Loucy (cell line): ENCODE data around the gene ADPRM.

Experiments
- H2AFZ ChIP-seq: fragments of 200-600 bp; sonication (generic); 2 replicates; pipeline ENCODE4 v1.6.0; 2016; ENCODE audit warnings: antibody characterized with exemption, mild to moderate bottlenecking, low read length, moderate library complexity
- H3F3A ChIP-seq: fragments of 200-600 bp; 2 replicates; pipeline ENCODE4 v1.6.0; 2016; ENCODE audit warnings: antibody characterized with exemption, low read depth, mild to moderate bottlenecking
- H3K27me3 ChIP-seq: fragments of 200-600 bp; sonication (generic); 2 replicates; pipeline ENCODE4 v1.6.1; 2014; ENCODE audit warnings: low read length, mild to moderate bottlenecking; ENCODE audit not compliant: insufficient read depth, poor library complexity, severe bottlenecking
- H3K36me3 ChIP-seq: fragments of 200-600 bp; sonication (generic); 2 replicates; pipeline ENCODE4 v1.6.1; 2016; ENCODE audit warnings: low read length; ENCODE audit not compliant: insufficient read depth
- H3K4me1 ChIP-seq: fragments of 200-600 bp; sonication (generic); 2 replicates; pipeline ENCODE4 v1.5.1; 2014; ENCODE audit warnings: low read length, mild to moderate bottlenecking; ENCODE audit not compliant: insufficient read depth, poor library complexity, severe bottlenecking
- H3K4me2 ChIP-seq: fragments of 200-600 bp; sonication (generic); 2 replicates; pipeline ENCODE4 v1.6.0; 2014; ENCODE audit warnings: antibody characterized with exemption, low read length, low read depth, mild to moderate bottlenecking; ENCODE audit not compliant: poor library complexity, severe bottlenecking
- H3K4me3 ChIP-seq: fragments of 200-600 bp; sonication (generic); 2 replicates; pipeline ENCODE4 v1.5.1; 2014; ENCODE audit warnings: low read length, mild to moderate bottlenecking, mixed read lengths; ENCODE audit not compliant: poor library complexity, severe bottlenecking
- H3K79me2 ChIP-seq: fragments of 200-600 bp; sonication (generic); 2 replicates; pipeline ENCODE4 v1.6.1; 2014; ENCODE audit warnings: low read length; ENCODE audit not compliant: insufficient read depth
- H3K9ac ChIP-seq: fragments of 200-600 bp; sonication (generic); 2 replicates; pipeline ENCODE4 v1.6.0; 2014; ENCODE audit warnings: mild to moderate bottlenecking, low read depth, low read length, moderate library complexity; ENCODE audit not compliant: poor library complexity, severe bottlenecking
- H3K9me2 ChIP-seq: fragments of 200-600 bp; sonication (generic); replicated peaks from 2 replicates; pipeline ENCODE4 v1.6.1; 2016; ENCODE audit warnings: low read depth, low read length, mixed read lengths
- H3K9me3 ChIP-seq: fragments of 200-600 bp; sonication (generic); 2 replicates; pipeline ENCODE4 v1.6.1; 2014; ENCODE audit warnings: mild to moderate bottlenecking, antibody characterized with exemption, low read length, low read depth; ENCODE audit not compliant: insufficient read depth
- H4K20me1 ChIP-seq: fragments of 200-600 bp; sonication (generic); 2 replicates; pipeline ENCODE4 v1.6.0; 2014; ENCODE audit warnings: antibody characterized with exemption, low read length, mild to moderate bottlenecking; ENCODE audit not compliant: insufficient read depth, poor library complexity, severe bottlenecking
- CTCF ChIP-seq: fragments of 200-600 bp; sonication (generic); conservative IDR thresholded peaks from 2 replicates; pipeline ENCODE4 v1.5.1; 2014; ENCODE audit warnings: mild to moderate bottlenecking, antibody characterized with exemption, low read length
- EZH2phosphoT487 ChIP-seq: fragments of 200-600 bp; IDR thresholded peaks from 2 replicates; pipeline ENCODE4 v1.6.1; 2018; ENCODE audit warnings: antibody characterized with exemption, mild to moderate bottlenecking, moderate library complexity, borderline replicate concordance

The ADPRM gene

DNA sequence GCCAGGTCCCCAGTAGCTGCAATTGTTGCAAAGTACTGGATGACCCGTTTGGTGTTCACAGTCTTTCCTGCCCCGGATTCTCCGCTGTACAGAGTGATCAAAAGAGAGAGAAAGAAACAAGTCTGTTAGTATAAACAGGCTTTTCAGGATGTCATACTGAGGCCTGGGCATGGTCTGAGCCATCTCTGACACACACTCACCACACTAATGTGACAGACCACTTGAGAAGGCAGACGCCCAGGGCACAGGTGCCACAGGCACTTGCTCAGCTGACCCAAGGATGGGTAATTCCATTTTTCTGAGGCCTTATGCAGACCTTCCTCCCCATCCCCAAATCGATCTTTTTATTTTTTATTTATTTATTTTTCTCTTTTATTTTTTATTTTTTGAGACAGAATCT, 47.8 kb upstream of the ADPRM start:
- no peak for TF ChIP-seq CTCF
- no peak for TF ChIP-seq EZH2phosphoT487
- H3K4me1 ChIP-seq = no peaks in the 10 kb centered on the region
- no peak overlapping the region for H2AFZ ChIP-seq

GRCh38 chr17:10651927-10652326, 45.5 kb upstream of the ADPRM start:
- no peak overlapping the region for H3K4me2 ChIP-seq
- H3K4me1 ChIP-seq = no peaks in the 10 kb centered on the region
- no peak overlapping the region for H3K4me3 ChIP-seq
- H4K20me1 ChIP-seq = no peaks in the 10 kb centered on the region
- H3K9me3 ChIP-seq = no peaks in the 10 kb centered on the region
- no peak for TF ChIP-seq CTCF
- no peaks in the 10 kb centered on the region for H3K9me2 ChIP-seq
- no peak overlapping the region for H3K9ac ChIP-seq
- H3F3A ChIP-seq = no peaks in the 10 kb centered on the region
- H3K36me3 ChIP-seq = no peaks in the 10 kb centered on the region
- no peak overlapping the region for H2AFZ ChIP-seq
- H3K79me2 ChIP-seq = no peaks in the 10 kb centered on the region
- H3K27me3 ChIP-seq = no peaks in the 10 kb centered on the region

More for the DNA sequence above, 47.8 kb upstream of the ADPRM start:
- Histone ChIP-seq H3K9me3 (no peaks in the 10 kb centered on the region), H3K9me2 (no peaks in the 10 kb centered on the region), H3K4me3 (no peak overlapping the region), H4K20me1 (no peaks in the 10 kb centered on the region), H3K36me3 (no peaks in the 10 kb centered on the region), H3K27me3 (no peaks in the 10 kb centered on the region), H3K79me2 (no peaks in the 10 kb centered on the region), H3F3A (no peaks in the 10 kb centered on the region), H3K9ac (no peak overlapping the region), H3K4me2 (no peak overlapping the region)

DNA sequence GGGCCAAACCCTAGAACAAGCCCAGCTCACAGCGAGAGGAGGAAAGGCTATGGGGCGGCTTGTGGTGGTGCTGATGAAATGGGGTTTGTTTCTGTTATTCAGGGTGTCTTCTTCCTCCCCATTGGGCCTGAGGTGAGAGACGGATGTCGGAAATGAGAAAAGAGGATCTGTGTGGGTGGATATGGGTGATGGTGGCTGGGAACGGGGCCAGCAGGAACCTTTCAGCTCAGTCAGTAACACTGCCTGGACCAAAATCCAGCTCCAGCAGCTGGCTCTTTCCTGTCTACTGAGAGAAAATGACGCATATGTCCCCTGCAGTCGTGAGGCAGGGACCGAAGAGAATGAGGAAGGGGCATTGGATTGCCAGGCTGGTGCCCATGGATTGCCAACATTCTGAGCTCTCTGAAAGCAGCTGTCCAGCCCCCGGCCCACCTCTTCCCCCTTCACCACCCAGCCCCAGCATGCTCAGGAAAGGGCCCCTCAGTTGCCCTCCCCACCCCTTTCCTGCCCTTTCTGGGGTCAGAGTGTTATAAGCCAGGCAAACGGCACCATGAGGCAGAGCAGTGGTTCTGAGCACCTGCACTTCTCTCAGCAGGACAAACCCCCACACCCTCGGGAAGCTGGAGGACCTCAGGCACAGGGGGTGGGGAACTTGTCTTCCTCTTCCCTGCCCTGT, 44.3 kb upstream of the ADPRM start:
- TF ChIP-seq EZH2phosphoT487 (no peak), CTCF (no peak)
- Histone ChIP-seq H3K36me3 (no peaks in the 10 kb centered on the region), H3K4me3 (no peak overlapping the region), H4K20me1 (no peaks in the 10 kb centered on the region), H3K79me2 (no peaks in the 10 kb centered on the region), H3K4me1 (no peaks in the 10 kb centered on the region), H3F3A (no peaks in the 10 kb centered on the region), H3K9me2 (no peaks in the 10 kb centered on the region), H3K9me3 (no peaks in the 10 kb centered on the region), H3K27me3 (no peaks in the 10 kb centered on the region), H3K4me2 (no peak overlapping the region), H2AFZ (no peak overlapping the region), H3K9ac (no peak overlapping the region)
